Measurements from ENCODE around the gene IGFL3.
"Not testable (repeated sequence)": the region's sequence is repeated elsewhere in the genome, so short reads cannot be mapped to it uniquely, and the experiment has no call there.

The IGFL3 gene

GRCh38 chr19:46124638-46125115 lies at the start of gene IGFL3:
TSS of gene IGFL3 (minus strand) at chr19:46124688. CDS start at chr19:46124649, 39 bp downstream.
- DNase-seq (ENCODE audit: low spot score) = no peak

GRCh38 chr19:46173886-46174480 lies 49.5 kb upstream of the IGFL3 start:
- no peak for DNase-seq (ENCODE audit: low spot score)

- no peak for DNase-seq (ENCODE audit: low spot score)
These were observed 38.2 kb upstream of the IGFL3 start for GRCh38 chr19:46162731-46163130.

GRCh38 chr19:46161642-46162257 lies 37.3 kb upstream of the IGFL3 start:
- DNase-seq (ENCODE audit: low spot score) = not testable (repeated sequence)

GRCh38 chr19:46160233-46160775 lies 35.8 kb upstream of the IGFL3 start:
- no peak for DNase-seq (ENCODE audit: low spot score)

- DNase-seq (ENCODE audit: low spot score) = no peak
These were observed 35.1 kb upstream of the IGFL3 start for GRCh38 chr19:46159418-46160232.

- no peak for DNase-seq (ENCODE audit: low spot score)
These were observed 30.7 kb upstream of the IGFL3 start for GRCh38 chr19:46155237-46155636.

- DNase-seq (ENCODE audit: low spot score) = no peak
These were observed 26.1 kb upstream of the IGFL3 start for GRCh38 chr19:46150606-46151005.

GRCh38 chr19:46147791-46148288 lies 23.4 kb upstream of the IGFL3 start, which contains the start of gene IGFL2:
TSS of gene IGFL2 (plus strand) at chr19:46148238. CDS start at chr19:46148279, 41 bp downstream.
- DNase-seq (ENCODE audit: low spot score) = no peak

GRCh38 chr19:46147166-46147740 lies 22.8 kb upstream of the IGFL3 start:
- DNase-seq (ENCODE audit: low spot score) = no peak

- DNase-seq (ENCODE audit: low spot score) = no peak
These were observed 20.3 kb upstream of the IGFL3 start for GRCh38 chr19:46144756-46145155.

GRCh38 chr19:46142294-46142693 lies 17.8 kb upstream of the IGFL3 start:
- DNase-seq (ENCODE audit: low spot score) = no peak

- DNase-seq (ENCODE audit: low spot score) = no peak
These were observed 16.9 kb upstream of the IGFL3 start for GRCh38 chr19:46141421-46141820.

GRCh38 chr19:46137915-46138473 lies 13.5 kb upstream of the IGFL3 start:
- DNase-seq (ENCODE audit: low spot score) = no peak

- peak; percentile 23 for DNase-seq (ENCODE audit: low spot score)
These were observed 10.0 kb upstream of the IGFL3 start for GRCh38 chr19:46134527-46134926.

- DNase-seq (ENCODE audit: low spot score) = peak; percentile 56
These were observed 9.3 kb upstream of the IGFL3 start for GRCh38 chr19:46133777-46134241.

GRCh38 chr19:46133101-46133627 lies 8.7 kb upstream of the IGFL3 start:
- DNase-seq (ENCODE audit: low spot score) = peak; percentile 91

GRCh38 chr19:46132508-46133100 lies 8.1 kb upstream of the IGFL3 start:
- DNase-seq (ENCODE audit: low spot score) = no peak

GRCh38 chr19:46131485-46132143 lies 7.1 kb upstream of the IGFL3 start:
- peak; percentile 25 for DNase-seq (ENCODE audit: low spot score)

GRCh38 chr19:46126086-46126580 lies 1.6 kb upstream of the IGFL3 start:
- no peak for DNase-seq (ENCODE audit: low spot score)

All from cerebellar cortex (tissue), 1 donor.